ENCODE data around the gene SLC16A4. TPM values are rescaled to one million over a fixed set of nuclear protein-coding genes. Genes with fewer than 3 reads are reported as not detected.

The SLC16A4 gene
- total and polyA plus RNA-seq, 2 of the 8 experiments (the other 6 are each of a cell fraction or from before 2014, with no cell fraction given), result 0.30 to 0.43 TPM

- no peak overlapping the region for H4K91ac ChIP-seq (replicated peaks; ENCODE audit: insufficient read length, low read length)
- no peak overlapping the region for H3K9ac ChIP-seq (replicated peaks in 1 of 4; ENCODE audit: extremely low read depth in 1 of 4, low read depth in 3 of 4, low read length in 3 of 4)
- H3K23ac ChIP-seq (ENCODE audit: insufficient read length), result no peak overlapping the region
- H3K56ac ChIP-seq (replicated peaks; ENCODE audit: insufficient read length, low read depth, low read length), result no peak overlapping the region
- no peak overlapping the region for H2BK12ac ChIP-seq (ENCODE audit: low read depth, low read length)
- no peak overlapping the region for H2BK5ac ChIP-seq (ENCODE audit: low read depth, low read length)
- POLR2A ChIA-PET (ENCODE audit: partially characterized antibody), result interaction anchor here (0.9 to 1.4 kb wide), 4 partner anchors 9 to 79 kb away, joined by 3 to 4 read pairs (median 3); no protein-coding TSS in a partner anchor
- H3K9me3 ChIP-seq (ENCODE audit: insufficient read depth in 2 of 2, low read depth in 1 of 2, low read length in 1 of 2), result peaks cover 0 to 3% of the 10 kb centered on the region in 2 experiments; a peak in 1 of 4 replicates
- H2BK120ac ChIP-seq (replicated peaks; ENCODE audit: low read depth, low read length), result no peak overlapping the region
- H3K36me3 ChIP-seq (ENCODE audit: control insufficient read depth in 2 of 4, insufficient read depth in 4 of 4, low read length in 3 of 4), result no peaks in the 10 kb centered on the region
- H3K23me2 ChIP-seq (ENCODE audit: low read depth, low read length), result no peaks in the 10 kb centered on the region
- FAIRE-seq (no peak), DNase-seq (ENCODE audit: low read depth in 1 of 2, low spot score in 2 of 2) (no peak)
- no peak overlapping the region for H2BK20ac ChIP-seq (ENCODE audit: low read length)
- H3K4me1 ChIP-seq (replicated peaks in 1 of 4; ENCODE audit: control insufficient read depth in 3 of 4, insufficient read depth in 4 of 4, low read length in 3 of 4), result no peaks in the 10 kb centered on the region; a peak in 1 of 7 replicates
- H3K14ac ChIP-seq (ENCODE audit: insufficient read length), result no peak overlapping the region
- no peak overlapping the region for H2BK15ac ChIP-seq (ENCODE audit: low read length)
- H4K5ac ChIP-seq (ENCODE audit: insufficient read length, low read depth, low read length), result no peak overlapping the region
- H3K27ac ChIP-seq (ENCODE audit: low read depth, low read length), result no peak overlapping the region
- no peaks in the 10 kb centered on the region for H3K27me3 ChIP-seq (replicated peaks in 1 of 4; ENCODE audit: control insufficient read depth in 3 of 4, extremely low read depth in 1 of 4, insufficient read depth in 3 of 4, low read length in 3 of 4)
- no peak overlapping the region for H3K18ac ChIP-seq (ENCODE audit: extremely low read depth, low read length)
- H2AFZ ChIP-seq (ENCODE audit: low read length), result peak overlapping the region; percentile 4; the same call in 1 of the 2 replicates
- no peak overlapping the region for H3K4ac ChIP-seq (replicated peaks; ENCODE audit: insufficient read length, low read depth, low read length)
- H4K8ac ChIP-seq (ENCODE audit: extremely low read depth, insufficient read depth, low read length), result peak overlapping the region; percentile 57; the same call in 1 of the 2 replicates
- CTCF ChIA-PET (ENCODE audit: partially characterized antibody), result interaction anchor here (0.6 to 25.2 kb wide), 10 partner anchors 9 to 320 kb away, joined by 3 to 465 read pairs (median 3); partner anchors contain the start of gene PROK1
- no peaks in the 10 kb centered on the region for H3K79me2 ChIP-seq (ENCODE audit: control insufficient read depth in 1 of 2, insufficient read depth in 2 of 2, low read length in 2 of 2)
- no peaks in the 10 kb centered on the region for H3K79me1 ChIP-seq (ENCODE audit: low read depth, low read length)
- no peak overlapping the region for H3K4me2 ChIP-seq (ENCODE audit: insufficient read depth in 1 of 2, low read depth in 2 of 2, low read length in 2 of 2)
- no peak overlapping the region for H3K4me3 ChIP-seq (ENCODE audit: extremely low read depth in 1 of 4, insufficient read depth in 2 of 4, low read depth in 3 of 4, low read length in 4 of 4)
- 85% methylated on average over 9 of the region's 9 CpGs; no CpG with 5 or more reads in 1 of the 2 experiments for WGBS, 2 experiments (ENCODE audit: extremely low coverage in 1 of 2, insufficient coverage in 1 of 2, insufficient read length in 1 of 2, insufficient replicate concordance in 2 of 2, low coverage in 1 of 2, low lambda C conversion rate in 2 of 2, missing lambda C conversion rate in 1 of 2)
- no peaks in the 10 kb centered on the region for H4K20me1 ChIP-seq (replicated peaks in 1 of 2; ENCODE audit: control insufficient read depth in 1 of 2, insufficient read depth in 2 of 2, low read length in 2 of 2)
- no peak overlapping the region for H2AK5ac ChIP-seq (ENCODE audit: low read depth, low read length)
- TF ChIP-seq SAP30 (IDR thresholded peaks at IDR 0.05; ENCODE audit: insufficient read depth, insufficient replicate concordance, low read length) (no peak), SUZ12 (IDR thresholded peaks at IDR 0.05; ENCODE audit: low read length) (no peak)
These were observed 34.9 kb upstream of the SLC16A4 start for GRCh38 chr1:110425612-110426152.

All from H1 (cell line).